Measurements from ENCODE around the gene TRAPPC4.

Gene TRAPPC4

DNA sequence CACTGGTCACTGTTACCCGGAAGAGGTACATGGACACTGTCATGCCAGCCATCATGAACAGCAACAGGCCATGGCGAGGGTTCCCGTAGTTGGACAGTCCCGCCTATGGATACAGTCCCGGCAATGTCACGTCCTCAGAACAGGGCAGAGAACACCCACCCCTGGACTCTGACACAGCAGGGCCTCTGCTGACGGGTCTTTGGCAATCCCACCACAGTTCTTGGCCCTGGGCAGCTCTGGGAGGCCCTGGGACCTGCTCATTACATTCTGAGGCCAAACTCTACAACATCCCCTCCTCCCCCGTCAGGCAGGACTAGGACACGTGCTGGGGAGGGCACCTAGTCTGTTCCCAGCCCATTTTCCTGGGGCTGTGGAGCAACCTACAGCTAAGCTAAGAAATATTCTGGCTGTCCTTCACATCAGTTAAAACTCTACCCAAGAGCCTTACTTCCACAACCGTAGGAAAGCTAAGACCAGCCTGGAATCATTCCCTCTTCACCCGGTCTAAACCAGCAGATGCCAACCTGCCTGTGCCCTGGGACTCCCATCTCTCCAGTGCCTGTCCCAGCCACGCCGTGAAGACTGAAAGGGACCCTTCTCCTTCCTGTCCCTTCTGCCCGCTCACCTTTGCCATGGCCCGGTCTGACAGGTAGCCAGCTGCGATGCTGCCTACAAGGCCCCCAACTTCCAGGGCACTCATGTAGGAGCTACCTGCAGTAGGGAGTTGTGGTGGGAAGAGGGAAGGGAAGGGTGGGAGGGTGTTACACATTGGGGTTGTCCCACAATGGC, 7.6 kb downstream of the TRAPPC4 start:
- Histone ChIP-seq H3K36me3 (ENCODE audit: control insufficient read depth, insufficient read depth, low read length) (peaks cover 21% of the 10 kb centered on the region), H3K4me1 (ENCODE audit: control insufficient read depth, insufficient read depth, low read length) (peaks cover 16% of the 10 kb centered on the region), H3K4me3 (ENCODE audit: insufficient read depth, low read depth, low read length) (no peak overlapping the region), H3K27me3 (ENCODE audit: control insufficient read depth, insufficient read depth, low read length, poor library complexity, severe bottlenecking) (no peaks in the 10 kb centered on the region), H3K27ac (ENCODE audit: insufficient read depth, low read depth, low read length, poor library complexity, severe bottlenecking) (no peak overlapping the region), H3K9me3 (ENCODE audit: control insufficient read depth, low read length) (no peaks in the 10 kb centered on the region)
- WGBS, 2 experiments = 94 to 95% methylated on average over 16 of the region's 16 CpGs

DNA sequence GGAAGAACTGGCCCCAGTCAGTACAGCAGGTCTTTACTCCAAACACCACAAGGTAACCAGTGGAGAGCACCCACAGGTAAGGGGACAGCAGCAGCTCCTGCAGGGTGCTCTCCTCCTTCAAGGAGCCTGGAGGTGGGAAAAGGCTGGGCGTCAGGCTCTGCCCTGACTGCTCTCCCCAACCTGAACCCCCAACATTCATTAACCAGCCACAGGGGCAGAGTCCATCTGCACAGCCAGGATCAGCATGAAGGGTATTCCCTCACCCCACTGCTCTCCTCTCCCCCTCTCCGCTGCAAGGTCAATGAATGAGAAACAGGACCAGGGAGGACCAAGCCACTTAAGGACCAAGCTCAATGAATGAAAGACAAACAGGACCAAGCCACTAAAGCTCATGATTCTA, 8.4 kb downstream of the TRAPPC4 start:
- Histone ChIP-seq H3K9me3 (ENCODE audit: control insufficient read depth, low read length) (no peaks in the 10 kb centered on the region), H3K27me3 (ENCODE audit: control insufficient read depth, insufficient read depth, low read length, poor library complexity, severe bottlenecking) (no peaks in the 10 kb centered on the region), H3K36me3 (ENCODE audit: control insufficient read depth, insufficient read depth, low read length) (peaks cover 17% of the 10 kb centered on the region), H3K27ac (ENCODE audit: insufficient read depth, low read depth, low read length, poor library complexity, severe bottlenecking) (no peak overlapping the region), H3K4me3 (ENCODE audit: insufficient read depth, low read depth, low read length) (no peak overlapping the region), H3K4me1 (ENCODE audit: control insufficient read depth, insufficient read depth, low read length) (peaks cover 16% of the 10 kb centered on the region)
- WGBS, 2 experiments = 91 to 100% methylated on average over 2 of the region's 2 CpGs

DNA sequence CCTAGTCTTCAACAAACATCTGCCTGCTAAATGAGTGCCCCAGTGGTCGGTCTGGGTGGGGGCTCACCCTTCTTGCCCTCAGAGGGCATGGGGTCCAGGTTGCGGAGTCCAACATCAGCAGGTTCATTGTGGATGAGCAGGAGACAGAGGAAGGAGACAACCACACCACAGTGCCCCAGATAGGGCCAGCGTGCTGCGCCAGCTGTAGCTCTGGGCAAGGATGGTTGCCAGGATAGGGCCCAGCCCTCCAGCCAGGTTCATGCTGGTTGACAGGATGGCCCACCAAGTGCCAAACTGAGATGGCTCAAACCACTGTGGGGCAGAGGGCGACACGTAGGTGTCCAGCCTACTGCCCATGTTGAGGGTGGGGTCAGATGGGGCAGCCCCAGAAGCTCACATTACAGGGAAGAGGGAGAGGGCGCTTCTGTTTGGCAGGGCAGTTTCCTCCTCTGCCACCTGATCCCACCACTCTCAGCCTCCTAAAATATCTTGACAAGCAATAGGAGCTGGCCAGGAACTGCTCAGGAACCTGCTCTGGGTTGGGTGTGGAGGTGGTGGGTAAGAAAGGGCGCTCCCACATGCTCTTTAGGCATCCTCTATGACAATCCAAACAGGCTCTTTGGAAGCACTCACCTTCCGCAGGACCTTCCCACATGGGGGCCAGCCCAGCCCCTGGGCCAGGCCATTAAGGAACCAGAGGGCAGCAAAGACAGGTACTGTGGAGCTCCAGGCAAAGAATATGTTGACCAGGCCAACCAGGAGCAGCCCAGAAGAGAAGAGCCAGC, 9.2 kb downstream of the TRAPPC4 start:
- H3K9me3 ChIP-seq (ENCODE audit: control insufficient read depth, low read length) = no peaks in the 10 kb centered on the region
- H3K27me3 ChIP-seq (ENCODE audit: control insufficient read depth, insufficient read depth, low read length, poor library complexity, severe bottlenecking) = no peaks in the 10 kb centered on the region
- H3K4me3 ChIP-seq (ENCODE audit: insufficient read depth, low read depth, low read length) = no peak overlapping the region
- peaks cover 17% of the 10 kb centered on the region for H3K36me3 ChIP-seq (ENCODE audit: control insufficient read depth, insufficient read depth, low read length)
- no peak overlapping the region for H3K27ac ChIP-seq (ENCODE audit: insufficient read depth, low read depth, low read length, poor library complexity, severe bottlenecking)
- peaks cover 16% of the 10 kb centered on the region for H3K4me1 ChIP-seq (ENCODE audit: control insufficient read depth, insufficient read depth, low read length)
- WGBS, 2 experiments = 89 to 92% methylated on average over 9 of the region's 9 CpGs

DNA sequence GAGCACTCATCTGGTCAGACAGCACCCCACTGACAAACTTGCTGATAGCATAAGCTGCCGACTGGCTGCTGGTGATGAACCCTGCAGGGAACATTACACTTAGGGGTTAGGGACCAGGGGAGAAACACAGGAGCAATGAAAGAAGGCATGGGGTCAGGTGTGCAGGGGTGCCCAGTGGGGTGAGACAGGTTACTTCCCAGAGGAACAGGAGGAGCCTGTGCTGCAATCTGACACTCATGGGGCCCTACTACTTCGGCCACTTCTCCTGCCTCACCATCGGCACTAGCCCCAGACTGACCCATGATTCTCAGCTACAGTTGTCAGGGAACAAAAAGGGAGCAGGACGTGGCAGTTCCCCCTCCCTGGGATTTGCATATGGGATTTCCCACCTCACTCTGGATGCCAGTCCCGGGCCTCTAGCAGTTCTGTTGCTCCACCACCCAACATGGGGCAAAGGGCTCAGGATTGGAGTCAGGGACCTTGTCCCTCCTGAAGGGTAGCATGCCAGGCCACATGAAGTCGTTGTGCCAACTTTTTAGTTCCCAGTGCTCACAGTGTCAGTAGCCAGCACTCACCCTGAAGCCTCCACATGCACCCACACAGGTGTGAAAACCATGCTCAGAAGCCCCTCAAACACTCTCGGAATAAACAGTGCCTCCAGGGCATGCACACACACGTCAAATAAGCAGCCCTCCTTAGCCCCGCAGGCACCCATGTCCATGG, 9.9 kb downstream of the TRAPPC4 start:
- Histone ChIP-seq H3K36me3 (ENCODE audit: control insufficient read depth, insufficient read depth, low read length) (peaks cover 12% of the 10 kb centered on the region), H3K4me3 (ENCODE audit: insufficient read depth, low read depth, low read length) (peak overlapping the region; percentile 60), H3K9me3 (ENCODE audit: control insufficient read depth, low read length) (no peaks in the 10 kb centered on the region), H3K27ac (ENCODE audit: insufficient read depth, low read depth, low read length, poor library complexity, severe bottlenecking) (no peak overlapping the region), H3K4me1 (ENCODE audit: control insufficient read depth, insufficient read depth, low read length) (peaks cover 16% of the 10 kb centered on the region), H3K27me3 (ENCODE audit: control insufficient read depth, insufficient read depth, low read length, poor library complexity, severe bottlenecking) (no peaks in the 10 kb centered on the region)
- 82 to 84% methylated on average over 9 of the region's 9 CpGs for WGBS, 2 experiments

DNA sequence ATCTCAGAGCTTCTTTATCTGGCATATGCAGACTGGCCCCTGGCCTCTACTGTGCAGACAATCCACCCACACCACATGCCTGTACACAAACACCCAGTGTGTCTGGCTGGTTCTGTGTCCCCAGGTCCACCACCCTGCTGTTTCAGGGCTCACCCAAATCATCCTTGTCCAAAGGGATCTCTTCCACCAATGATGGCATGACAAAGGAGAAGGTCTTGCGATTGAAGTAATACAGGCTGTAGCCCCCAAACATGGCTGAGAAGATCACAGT, 10.4 kb downstream of the TRAPPC4 start:
- Histone ChIP-seq H3K36me3 (ENCODE audit: control insufficient read depth, insufficient read depth, low read length) (peaks cover 8% of the 10 kb centered on the region), H3K27ac (ENCODE audit: insufficient read depth, low read depth, low read length, poor library complexity, severe bottlenecking) (no peak overlapping the region), H3K4me3 (ENCODE audit: insufficient read depth, low read depth, low read length) (peak overlapping the region; percentile 60), H3K4me1 (ENCODE audit: control insufficient read depth, insufficient read depth, low read length) (peaks cover 16% of the 10 kb centered on the region), H3K9me3 (ENCODE audit: control insufficient read depth, low read length) (no peaks in the 10 kb centered on the region), H3K27me3 (ENCODE audit: control insufficient read depth, insufficient read depth, low read length, poor library complexity, severe bottlenecking) (no peaks in the 10 kb centered on the region)
- 93 to 97% methylated on average over 1 of the region's 1 CpG for WGBS, 2 experiments

DNA sequence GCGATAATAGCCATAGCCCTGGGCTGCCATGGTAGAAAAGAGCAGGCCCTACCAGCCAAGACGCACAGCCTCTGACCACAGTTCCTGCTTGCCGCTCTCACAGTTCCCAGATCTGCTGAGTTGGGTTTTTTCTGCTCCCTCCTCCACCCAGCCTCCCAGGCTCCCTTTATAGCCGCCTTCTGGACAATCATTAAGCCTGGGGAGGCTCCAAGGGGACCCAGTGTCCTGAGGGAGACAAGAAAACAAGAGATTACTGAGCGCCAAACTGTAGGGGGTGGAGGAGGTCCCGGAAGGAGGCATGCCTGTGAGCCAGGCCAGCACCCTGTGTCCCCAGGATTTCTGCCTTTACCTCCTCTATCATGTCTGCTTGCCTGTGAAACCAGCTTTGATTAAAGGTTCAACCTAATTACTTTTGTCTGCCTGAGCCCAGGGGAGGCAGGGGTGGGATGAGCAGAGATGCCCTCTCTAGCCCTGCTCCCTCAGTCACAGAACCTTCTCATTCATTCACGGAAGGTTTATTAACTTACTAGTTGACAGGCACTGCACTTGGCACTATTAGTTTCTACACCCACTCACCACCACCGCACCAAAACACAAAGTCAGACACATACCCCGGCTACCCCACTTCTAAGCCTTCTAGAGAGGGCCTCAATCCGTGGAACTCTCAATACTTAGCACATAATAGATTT, 10.9 kb downstream of the TRAPPC4 start:
- Histone ChIP-seq H3K4me3 (ENCODE audit: insufficient read depth, low read depth, low read length) (peak overlapping the region; percentile 60), H3K27ac (ENCODE audit: insufficient read depth, low read depth, low read length, poor library complexity, severe bottlenecking) (no peak overlapping the region), H3K4me1 (ENCODE audit: control insufficient read depth, insufficient read depth, low read length) (peaks cover 16% of the 10 kb centered on the region), H3K36me3 (ENCODE audit: control insufficient read depth, insufficient read depth, low read length) (peaks cover 8% of the 10 kb centered on the region), H3K9me3 (ENCODE audit: control insufficient read depth, low read length) (no peaks in the 10 kb centered on the region), H3K27me3 (ENCODE audit: control insufficient read depth, insufficient read depth, low read length, poor library complexity, severe bottlenecking) (no peaks in the 10 kb centered on the region)
- 40% methylated on average over 10 of the region's 10 CpGs for WGBS, 2 experiments

DNA sequence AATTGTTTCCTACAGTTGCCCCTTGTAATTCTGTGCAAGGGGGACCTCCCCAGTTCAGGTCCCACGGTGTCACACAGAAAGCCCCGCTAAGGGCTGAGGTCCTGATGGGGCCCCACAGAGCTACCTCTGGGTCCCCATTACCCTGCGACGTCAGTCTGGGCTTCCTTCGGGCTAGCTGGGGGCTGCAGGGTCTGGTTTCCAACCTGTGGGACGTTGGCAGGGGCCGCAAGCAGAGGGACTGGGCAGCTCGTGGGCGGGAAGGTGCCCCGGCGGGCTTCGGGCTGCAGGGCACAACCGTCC, 11.4 kb downstream of the TRAPPC4 start:
- Histone ChIP-seq H3K27me3 (ENCODE audit: control insufficient read depth, insufficient read depth, low read length, poor library complexity, severe bottlenecking) (no peaks in the 10 kb centered on the region), H3K27ac (ENCODE audit: insufficient read depth, low read depth, low read length, poor library complexity, severe bottlenecking) (no peak overlapping the region), H3K4me1 (ENCODE audit: control insufficient read depth, insufficient read depth, low read length) (peaks cover 16% of the 10 kb centered on the region), H3K4me3 (ENCODE audit: insufficient read depth, low read depth, low read length) (peak overlapping the region; percentile 60), H3K36me3 (ENCODE audit: control insufficient read depth, insufficient read depth, low read length) (peaks cover 8% of the 10 kb centered on the region), H3K9me3 (ENCODE audit: control insufficient read depth, low read length) (no peaks in the 10 kb centered on the region)
- 2% methylated on average over 13 of the region's 13 CpGs for WGBS, 2 experiments

DNA sequence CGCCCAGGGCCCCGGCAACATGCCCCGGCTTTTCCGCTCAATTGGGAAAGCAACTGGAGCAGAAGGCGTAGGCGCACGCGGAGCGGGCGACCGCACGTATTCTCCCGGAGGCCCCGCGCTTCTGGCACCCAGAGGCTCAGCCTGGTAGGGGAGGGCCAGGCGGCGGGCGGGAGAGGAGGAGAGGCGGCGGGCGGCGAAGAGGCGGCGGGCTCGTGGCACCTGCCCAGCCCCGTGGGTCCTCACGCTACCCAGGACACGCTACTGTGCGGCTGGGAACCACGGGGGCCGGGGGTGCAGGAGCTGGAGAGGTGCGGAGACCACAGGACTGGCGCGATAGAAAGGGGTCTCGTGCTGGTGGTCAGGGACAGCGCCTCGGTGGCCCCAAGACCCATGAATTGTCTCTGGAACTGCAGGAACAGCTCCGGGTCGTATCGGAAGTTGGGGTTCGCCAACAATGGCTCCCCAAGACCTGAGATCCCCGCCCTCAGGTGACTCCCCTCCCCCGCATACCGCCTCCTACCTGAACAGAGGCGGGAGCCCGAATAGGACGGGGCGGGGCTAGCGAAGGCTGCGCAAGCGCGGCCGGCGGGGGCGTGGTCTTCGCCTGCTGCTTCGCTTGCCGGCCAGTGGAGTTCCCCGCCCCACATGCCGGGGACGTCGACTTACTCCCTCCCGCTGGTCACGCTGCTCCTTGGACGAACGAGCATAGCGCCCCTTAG, 11.9 kb downstream of the TRAPPC4 start, which contains the start of gene SLC37A4:
TSS of gene SLC37A4 (minus strand) at position 549 of the 719 bp plus-strand sequence.
- Histone ChIP-seq H3K4me1 (ENCODE audit: control insufficient read depth, insufficient read depth, low read length) (peaks cover 16% of the 10 kb centered on the region), H3K4me3 (ENCODE audit: insufficient read depth, low read depth, low read length) (peak within 1 kb of the TSS; percentile 60), H3K27ac (ENCODE audit: insufficient read depth, low read depth, low read length, poor library complexity, severe bottlenecking) (no peak within 1 kb of the TSS), H3K9me3 (ENCODE audit: control insufficient read depth, low read length) (no peaks in the 10 kb centered on the region), H3K27me3 (ENCODE audit: control insufficient read depth, insufficient read depth, low read length, poor library complexity, severe bottlenecking) (no peaks in the 10 kb centered on the region), H3K36me3 (ENCODE audit: control insufficient read depth, insufficient read depth, low read length) (peaks cover 8% of the 10 kb centered on the region)
- WGBS, 2 experiments = 0% methylated on average over 67 of the region's 67 CpGs

DNA sequence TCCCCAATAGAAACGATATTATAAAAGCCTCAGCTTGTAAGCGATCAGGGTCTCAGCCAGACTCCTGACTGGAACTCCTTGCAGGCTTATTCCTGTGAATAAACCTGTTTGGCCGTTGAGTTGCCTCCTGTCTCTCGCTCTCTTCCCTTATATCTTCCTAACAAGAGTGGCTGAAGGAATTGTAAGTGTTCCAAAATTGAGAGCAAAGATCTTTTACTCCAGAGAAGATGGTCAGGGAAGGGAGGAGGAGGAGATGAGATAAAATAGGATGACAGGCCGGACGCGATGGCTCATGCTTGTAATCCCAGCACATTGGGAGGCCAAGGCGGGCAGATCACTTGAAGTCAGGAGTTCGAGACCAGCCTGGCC, 13.3 kb downstream of the TRAPPC4 start:
- Histone ChIP-seq H3K4me1 (ENCODE audit: control insufficient read depth, insufficient read depth, low read length) (peaks cover 16% of the 10 kb centered on the region), H3K36me3 (ENCODE audit: control insufficient read depth, insufficient read depth, low read length) (peaks cover 8% of the 10 kb centered on the region), H3K9me3 (ENCODE audit: control insufficient read depth, low read length) (no peaks in the 10 kb centered on the region), H3K4me3 (ENCODE audit: insufficient read depth, low read depth, low read length) (no peak overlapping the region), H3K27ac (ENCODE audit: insufficient read depth, low read depth, low read length, poor library complexity, severe bottlenecking) (no peak overlapping the region), H3K27me3 (ENCODE audit: control insufficient read depth, insufficient read depth, low read length, poor library complexity, severe bottlenecking) (no peaks in the 10 kb centered on the region)
- WGBS, 2 experiments = 89 to 93% methylated on average over 9 of the region's 9 CpGs
